HG02885 (cell line): ENCODE results near the gene ZNF136.

Experiments used
- ATAC-seq: cut with Tn5 transposase; IDR thresholded peaks from one replicate; pipeline ENCODE4 v1.9.1; 2021; ENCODE audit warnings: mild to moderate bottlenecking; ENCODE audit not compliant: unreplicated experiment, poor library complexity

Gene ZNF136

DNA sequence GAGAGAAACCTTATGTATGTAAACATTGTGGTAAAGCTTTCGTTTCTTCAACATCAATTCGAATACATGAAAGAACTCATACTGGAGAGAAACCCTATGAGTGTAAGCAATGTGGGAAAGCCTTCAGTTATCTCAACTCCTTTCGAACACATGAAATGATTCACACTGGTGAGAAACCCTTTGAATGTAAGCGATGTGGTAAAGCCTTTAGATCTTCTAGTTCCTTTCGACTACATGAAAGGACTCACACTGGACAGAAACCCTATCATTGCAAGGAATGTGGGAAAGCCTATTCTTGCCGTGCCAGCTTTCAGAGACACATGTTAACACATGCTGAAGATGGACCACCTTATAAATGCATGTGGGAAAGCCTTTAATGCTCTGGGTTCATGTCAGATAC lies 24.7 kb downstream of the ZNF136 start:
- ATAC-seq = no peak

DNA sequence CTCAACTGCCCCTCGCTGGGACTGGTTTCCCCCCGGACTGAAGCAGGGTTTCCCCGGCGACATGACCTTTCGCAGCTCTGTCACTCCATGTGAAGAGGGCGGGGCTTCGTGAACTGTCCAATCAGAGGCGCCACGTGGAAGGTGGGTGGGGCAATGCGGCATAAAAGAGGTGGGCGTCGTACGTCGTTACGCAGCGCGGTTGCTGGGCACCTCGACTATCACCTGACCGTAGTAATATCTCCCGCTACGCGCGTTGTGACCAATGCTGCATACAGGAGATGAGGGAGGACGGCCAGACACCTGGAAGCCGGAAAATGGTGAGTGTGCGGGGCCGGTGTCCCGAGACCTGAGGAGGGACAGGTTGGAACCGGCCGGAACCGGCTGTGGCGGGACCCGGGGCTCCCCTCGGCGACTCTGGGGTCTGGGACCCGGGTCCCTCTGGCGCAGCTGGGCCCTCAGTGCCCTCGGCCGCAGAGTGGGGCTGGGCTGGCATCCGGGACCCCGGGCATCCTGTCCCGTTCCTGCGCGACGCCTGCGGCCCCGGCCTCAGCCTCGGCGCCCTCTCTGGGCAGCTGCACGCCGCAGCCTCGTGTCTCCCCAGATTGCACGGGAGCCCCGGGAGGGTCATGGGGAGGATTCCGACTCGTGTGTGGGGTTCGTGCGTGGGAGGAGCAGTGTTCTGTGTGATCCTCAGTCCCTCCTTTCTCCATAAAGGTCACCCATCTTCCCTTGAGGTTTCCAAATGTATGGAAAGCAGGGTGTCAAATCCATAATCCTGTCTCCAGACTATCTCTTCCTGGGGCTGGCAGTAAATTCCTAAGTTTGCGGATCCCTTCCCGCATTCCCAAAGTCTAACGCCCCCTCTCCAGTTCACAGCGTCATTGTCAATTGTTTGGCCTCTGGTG lies 32.2 kb downstream of the ZNF136 start:
- ATAC-seq = no peak

DNA sequence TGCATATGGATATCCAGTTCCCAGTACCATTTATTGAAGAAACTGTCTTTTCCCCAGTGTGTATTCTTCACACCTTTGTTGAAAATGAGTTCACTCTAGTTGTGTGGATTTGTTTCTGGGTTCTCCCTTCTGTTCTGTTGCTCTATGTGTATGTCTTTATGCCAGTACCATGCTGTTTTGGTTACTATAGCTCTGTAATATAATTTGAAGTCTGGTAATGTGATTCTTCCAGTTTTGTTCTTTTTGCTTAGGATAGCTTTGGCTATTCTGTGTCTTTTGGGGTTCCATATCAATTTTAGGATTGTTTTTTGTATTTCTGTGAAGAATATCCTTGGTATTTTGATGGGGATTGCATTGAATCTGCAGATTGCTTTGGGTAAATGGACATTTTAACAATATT lies 35.2 kb downstream of the ZNF136 start:
- no peak for ATAC-seq

DNA sequence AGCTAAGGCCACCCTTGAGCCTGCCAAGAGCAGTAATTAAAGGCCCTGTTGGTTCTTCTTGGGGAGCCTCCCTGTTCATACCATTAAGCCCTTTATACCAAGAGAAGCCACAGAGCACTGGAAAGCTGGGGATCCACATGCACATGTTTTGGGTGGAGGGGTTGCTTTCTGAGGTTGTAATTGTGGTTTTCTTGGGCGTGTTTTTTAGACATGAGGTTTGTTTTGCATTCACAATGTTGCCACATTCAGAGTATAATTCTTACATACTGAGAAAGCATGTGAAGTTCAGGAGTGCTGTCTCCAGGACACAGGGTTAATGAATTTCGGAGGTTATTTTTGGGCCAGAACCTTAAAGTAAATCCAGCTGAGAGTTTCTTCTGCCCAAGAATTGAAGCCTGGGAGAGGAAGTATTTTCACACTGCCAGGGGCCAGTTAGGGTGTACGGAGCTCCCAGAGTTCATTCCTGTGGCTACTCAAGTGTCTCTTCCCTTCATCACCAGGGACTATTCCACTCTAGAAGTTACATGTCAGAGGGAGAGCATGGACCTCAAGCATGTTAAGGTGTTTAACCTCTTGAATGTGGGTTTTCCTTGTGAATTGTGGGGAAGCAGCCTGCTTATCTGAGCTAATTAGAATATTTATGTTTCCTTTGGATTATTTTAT lies 37.0 kb downstream of the ZNF136 start:
- no peak for ATAC-seq

DNA sequence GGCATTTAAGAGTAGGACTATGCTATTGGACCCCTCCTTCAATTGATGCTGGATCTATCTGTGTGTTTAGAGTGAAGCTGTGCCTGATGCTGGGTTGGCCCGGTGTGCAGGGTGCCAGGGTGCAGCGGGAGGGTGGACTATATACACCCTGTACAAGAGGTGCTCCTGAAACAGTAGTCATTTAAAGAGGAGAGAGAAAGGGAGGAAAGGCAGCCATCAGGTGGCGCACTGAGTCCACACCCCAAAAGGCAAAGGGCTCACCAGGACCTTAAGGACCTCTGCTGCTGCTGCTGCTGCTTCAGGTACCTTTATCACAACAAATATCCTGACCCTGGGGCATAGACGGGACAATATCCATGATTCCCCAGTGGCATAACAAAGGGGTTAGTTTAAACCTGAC lies 39.4 kb downstream of the ZNF136 start:
- no peak for ATAC-seq

DNA sequence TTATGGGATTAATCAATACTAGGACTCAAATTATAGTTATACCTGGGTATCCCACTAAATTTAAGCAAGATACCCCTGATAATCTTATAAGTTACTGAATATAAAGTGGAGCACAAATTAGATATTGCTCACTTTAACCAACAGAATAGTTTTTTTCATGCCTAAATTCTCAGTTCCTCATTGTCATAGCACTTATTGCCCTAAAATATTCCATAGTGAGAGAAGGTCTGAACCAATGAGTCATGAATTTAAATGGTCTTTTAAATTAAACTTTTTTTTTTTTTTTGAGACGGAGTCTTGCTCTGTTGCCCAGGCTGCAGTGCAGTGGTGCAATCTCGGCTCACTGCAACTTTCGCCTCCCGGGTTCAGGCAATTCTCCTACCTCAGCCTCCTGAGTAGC lies 42.4 kb downstream of the ZNF136 start:
- no peak for ATAC-seq

DNA sequence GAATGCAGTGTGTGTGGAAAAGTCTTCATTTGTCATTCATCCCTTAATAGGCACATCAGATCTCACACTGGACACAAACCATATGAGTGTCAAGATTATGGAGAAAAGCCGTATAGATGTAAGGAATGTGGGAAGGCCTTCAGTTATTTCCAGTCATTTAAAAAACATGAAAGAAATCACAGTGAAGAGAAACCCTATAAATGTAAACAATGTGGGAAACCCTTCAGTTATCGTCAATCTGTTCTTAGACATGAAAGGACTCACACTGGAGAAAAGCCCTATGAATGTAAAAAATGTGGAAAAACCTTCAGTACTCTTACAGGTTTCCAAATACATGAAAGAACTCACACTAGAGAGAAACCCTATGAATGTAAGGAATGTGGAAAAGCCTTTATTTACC lies 45.3 kb downstream of the ZNF136 start:
- ATAC-seq = no peak

GRCh38 chr19:12217332-12217731 lies 54.4 kb downstream of the ZNF136 start:
- no peak for ATAC-seq

GRCh38 chr19:12222980-12223630 lies 60.2 kb downstream of the ZNF136 start:
- ATAC-seq = no peak

DNA sequence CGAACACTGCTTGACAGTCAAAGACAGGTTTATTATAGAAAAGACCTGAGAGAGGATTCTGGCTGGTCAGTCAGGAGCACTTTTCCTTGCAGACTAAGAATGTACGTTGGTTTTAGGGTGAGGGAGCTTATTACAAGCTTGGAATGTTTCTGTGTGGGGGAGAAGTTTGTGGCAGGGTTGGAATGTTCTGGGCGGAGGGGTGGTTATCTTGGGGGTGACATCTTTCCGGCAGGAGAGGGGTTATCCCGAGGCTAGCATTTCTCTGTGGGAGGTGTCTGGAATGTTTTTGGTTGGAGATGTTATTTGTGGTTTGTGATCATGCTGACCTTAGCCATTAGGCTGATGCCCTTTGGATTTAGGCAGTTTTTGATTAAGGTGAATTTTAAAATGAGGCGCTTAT lies 61.8 kb downstream of the ZNF136 start:
- ATAC-seq = no peak

DNA sequence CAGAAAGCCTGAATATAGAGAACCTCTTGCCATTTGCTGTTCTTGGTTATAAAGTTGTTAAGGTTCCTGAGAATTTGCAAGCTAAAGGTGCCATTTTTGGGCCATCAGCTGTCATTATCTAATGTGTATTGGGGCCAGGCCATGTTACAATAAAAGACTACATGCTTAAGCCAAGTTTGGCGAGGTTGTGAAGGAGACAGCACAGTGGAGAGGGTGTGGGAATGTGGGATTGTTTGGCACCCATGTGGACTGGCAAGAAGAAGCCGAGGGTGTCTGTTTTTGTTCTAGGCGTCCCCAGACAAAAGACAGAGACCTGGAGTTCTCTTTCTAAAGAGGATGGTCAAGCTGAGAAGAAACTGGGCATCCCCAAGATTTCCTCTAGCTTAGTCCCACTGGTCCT lies 67.1 kb downstream of the ZNF136 start:
- no peak for ATAC-seq

DNA sequence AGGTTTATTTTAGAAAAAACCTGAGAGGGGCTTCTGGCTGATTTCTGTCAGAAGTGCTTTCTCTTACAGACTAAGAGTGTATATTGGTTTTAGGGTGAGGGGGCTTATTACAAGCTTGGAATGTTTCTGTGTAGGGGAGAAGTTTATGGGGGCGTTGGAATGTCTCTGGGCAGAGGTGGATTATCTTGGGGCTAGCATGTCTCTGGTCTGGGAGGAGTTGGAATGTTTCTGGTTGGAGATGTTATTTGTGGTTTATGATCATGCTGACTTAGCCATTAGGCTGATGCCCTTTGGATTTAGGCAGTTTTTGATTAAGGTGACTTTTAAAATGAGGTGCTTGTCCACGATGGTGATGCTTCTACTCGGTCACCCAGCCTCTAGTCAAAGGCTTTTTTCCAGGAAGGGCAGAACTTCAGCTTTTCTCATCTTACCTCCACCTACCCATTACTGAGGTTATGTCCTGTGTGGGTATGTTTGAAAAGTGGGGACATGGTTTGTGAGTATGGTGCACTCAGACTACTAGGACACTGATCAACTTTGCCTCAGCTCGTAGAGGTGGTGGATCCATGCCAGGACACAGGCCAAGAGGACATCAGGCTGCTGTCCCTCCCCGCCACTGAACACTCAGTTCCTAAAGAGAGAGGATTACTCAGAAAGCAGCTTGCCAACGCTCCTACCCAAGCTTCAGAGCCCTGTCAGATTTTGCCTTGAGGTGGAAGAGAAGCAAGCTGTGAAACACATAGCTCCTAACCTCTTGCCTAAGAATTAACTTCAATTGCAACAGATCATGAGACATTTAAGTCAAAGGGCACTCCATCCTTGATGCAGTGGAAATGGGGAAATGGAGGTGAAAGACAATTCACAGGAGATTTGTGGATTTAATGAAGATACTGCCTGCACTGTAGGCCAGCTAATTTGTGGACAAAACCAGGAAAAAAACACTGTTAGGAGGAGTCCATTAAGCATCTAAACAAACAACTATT lies 68.1 kb downstream of the ZNF136 start:
- no peak for ATAC-seq

DNA sequence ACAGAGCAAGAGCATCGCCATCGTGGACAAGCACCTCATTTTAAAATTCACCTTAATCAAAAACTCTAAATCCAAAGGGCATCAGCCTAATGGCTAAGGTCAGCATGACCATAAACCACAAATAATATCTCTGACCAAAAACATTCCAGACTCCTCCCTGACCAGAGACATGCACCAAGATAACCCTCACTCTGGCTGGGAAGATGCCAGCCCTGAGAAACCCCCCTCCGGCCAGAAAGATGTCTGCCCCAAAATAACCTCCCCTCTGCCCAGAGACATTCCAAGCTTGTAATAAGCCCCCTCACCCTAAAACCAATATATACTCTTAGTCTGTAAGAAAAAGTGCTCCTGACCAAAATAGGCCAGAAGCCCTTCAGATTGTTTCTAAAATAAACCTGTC lies 70.1 kb downstream of the ZNF136 start:
- no peak for ATAC-seq

- no peak for ATAC-seq
These were observed 74.4 kb downstream of the ZNF136 start for GRCh38 chr19:12237143-12237839.
